Activated naive CD8-positive, alpha-beta T cell treated with anti-CD3 and anti-CD28 coated beads for 36 hours (primary cell): ENCODE measurements around the gene OMP. TPM values are rescaled to one million over a fixed set of nuclear protein-coding genes. Genes with fewer than 3 reads are reported as not detected.

Experiments used
- DNase-seq: peaks from one replicate; pipeline ENCODE4 v3.0.0; 2021
- H3K27ac Mint-ChIP-seq: one replicate; pipeline ENCODE4 v1.8.0; 2022; ENCODE audit warnings: mild to moderate bottlenecking, moderate library complexity, mixed read lengths
- H3K27me3 Mint-ChIP-seq: one replicate; pipeline ENCODE4 v1.8.0; 2022; ENCODE audit warnings: mild to moderate bottlenecking, mixed read lengths
- H3K36me3 Mint-ChIP-seq: one replicate; pipeline ENCODE4 v1.8.0; 2021; ENCODE audit warnings: mild to moderate bottlenecking, mixed read lengths
- H3K4me1 Mint-ChIP-seq: one replicate; pipeline ENCODE4 v1.8.0; 2021; ENCODE audit warnings: mixed read lengths
- H3K4me3 Mint-ChIP-seq: one replicate; pipeline ENCODE4 v1.8.0; 2022; ENCODE audit warnings: mild to moderate bottlenecking, moderate library complexity, mixed read lengths
- H3K9me3 Mint-ChIP-seq: one replicate; pipeline ENCODE4 v1.8.0; 2022; ENCODE audit warnings: mixed read lengths
- total RNA-seq, 2 experiments: library from RNA; stranded (reverse); gene quantifications; one replicate each; pipeline ENCODE4 v1.2.3, GENCODE V29; 2021

OMP gene
- total RNA-seq, 2 experiments from 2014 or later: not detected

DNA sequence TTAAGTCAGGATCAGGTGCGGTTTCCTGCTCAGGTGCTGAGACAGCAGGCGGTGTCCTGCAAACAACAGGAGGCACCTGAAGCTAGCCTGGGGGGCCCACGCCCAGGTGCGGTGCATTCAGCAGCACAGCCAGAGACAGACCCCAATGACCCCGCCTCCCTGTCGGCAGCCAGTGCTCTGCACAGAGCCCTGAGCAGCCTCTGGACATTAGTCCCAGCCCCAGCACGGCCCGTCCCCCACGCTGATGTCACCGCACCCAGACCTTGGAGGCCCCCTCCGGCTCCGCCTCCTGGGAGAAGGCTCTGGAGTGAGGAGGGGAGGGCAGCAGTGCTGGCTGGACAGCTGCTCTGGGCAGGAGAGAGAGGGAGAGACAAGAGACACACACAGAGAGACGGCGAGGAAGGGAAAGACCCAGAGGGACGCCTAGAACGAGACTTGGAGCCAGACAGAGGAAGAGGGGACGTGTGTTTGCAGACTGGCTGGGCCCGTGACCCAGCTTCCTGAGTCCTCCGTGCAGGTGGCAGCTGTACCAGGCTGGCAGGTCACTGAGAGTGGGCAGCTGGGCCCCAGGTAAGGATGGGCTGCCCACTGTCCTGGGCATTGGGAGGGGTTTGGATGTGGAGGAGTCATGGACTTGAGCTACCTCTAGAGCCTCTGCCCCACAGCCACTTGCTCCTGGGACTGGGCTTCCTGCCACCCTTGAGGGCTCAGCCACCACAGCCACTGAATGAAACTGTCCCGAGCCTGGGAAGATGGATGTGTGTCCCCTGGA, 25.5 kb downstream of the OMP start, which contains the start of gene MYO7A:
Gene MYO7A (plus strand): TSS at position 327 of the 772 bp plus-strand sequence. CDS start 2,389 bp downstream, outside the sequence.
- DNase-seq: no peak
- Mint-ChIP-seq H3K4me3 (peak within 1 kb of the TSS; percentile 64), H3K4me1 (peaks cover 5% of the 10 kb centered on the region), H3K36me3 (no peaks in the 10 kb centered on the region), H3K9me3 (no peaks in the 10 kb centered on the region), H3K27ac (no peak within 1 kb of the TSS), H3K27me3 (peaks cover 4% of the 10 kb centered on the region)

GRCh38 chr11:77129069-77129841, 26.6 kb downstream of the OMP start:
- DNase-seq: no peak
- Mint-ChIP-seq H3K4me1 (peaks cover 5% of the 10 kb centered on the region), H3K27me3 (peaks cover 4% of the 10 kb centered on the region), H3K36me3 (no peaks in the 10 kb centered on the region), H3K27ac (no peak overlapping the region), H3K4me3 (no peak overlapping the region), H3K9me3 (no peaks in the 10 kb centered on the region)

DNA sequence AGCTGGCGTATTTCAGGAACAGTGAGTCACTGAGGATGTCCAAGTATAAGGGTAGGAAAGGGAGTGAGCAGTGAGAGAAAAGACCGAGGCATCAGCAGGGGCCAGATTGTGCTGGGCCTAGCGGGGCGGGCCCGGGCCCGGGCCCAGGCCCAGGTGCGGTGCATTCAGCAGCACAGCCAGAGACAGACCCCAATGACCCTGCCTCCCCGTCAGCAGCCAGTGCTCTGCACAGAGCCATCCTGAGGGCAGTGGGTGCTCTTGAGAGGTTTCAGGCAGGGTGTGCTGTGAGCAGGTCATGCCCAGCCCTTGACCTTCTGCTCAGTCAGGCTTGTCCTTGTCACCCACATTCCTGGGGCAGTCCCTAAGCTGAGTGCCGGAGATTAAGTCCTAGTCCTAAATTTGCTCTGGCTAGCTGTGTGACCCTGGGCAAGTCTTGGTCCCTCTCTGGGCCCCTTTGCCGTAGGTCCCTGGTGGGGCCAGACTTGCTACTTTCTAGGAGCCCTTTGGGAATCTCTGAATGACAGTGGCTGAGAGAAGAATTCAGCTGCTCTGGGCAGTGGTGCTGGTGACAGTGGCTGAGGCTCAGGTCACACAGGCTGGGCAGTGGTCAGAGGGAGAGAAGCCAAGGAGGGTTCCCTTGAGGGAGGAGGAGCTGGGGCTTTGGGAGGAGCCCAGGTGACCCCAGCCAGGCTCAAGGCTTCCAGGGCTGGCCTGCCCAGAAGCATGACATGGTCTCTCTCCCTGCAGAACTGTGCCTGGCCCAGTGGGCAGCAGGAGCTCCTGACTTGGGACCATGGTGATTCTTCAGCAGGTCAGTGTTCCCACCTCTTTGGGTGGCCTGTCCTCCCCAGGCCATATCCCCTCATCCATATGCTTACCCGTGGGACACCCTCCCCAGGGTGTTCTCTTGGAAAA, 27.5 kb downstream of the OMP start:
- H3K27me3 Mint-ChIP-seq: peaks cover 4% of the 10 kb centered on the region
- H3K4me3 Mint-ChIP-seq: no peak overlapping the region
- H3K4me1 Mint-ChIP-seq: peaks cover 5% of the 10 kb centered on the region
- H3K27ac Mint-ChIP-seq: no peak overlapping the region
- H3K9me3 Mint-ChIP-seq: no peaks in the 10 kb centered on the region
- H3K36me3 Mint-ChIP-seq: no peaks in the 10 kb centered on the region
- DNase-seq: no peak

GRCh38 chr11:77130763-77131513, 28.3 kb downstream of the OMP start:
- no peaks in the 10 kb centered on the region for H3K9me3 Mint-ChIP-seq
- H3K4me3 Mint-ChIP-seq: no peak overlapping the region
- no peak for DNase-seq
- no peaks in the 10 kb centered on the region for H3K36me3 Mint-ChIP-seq
- peaks cover 7% of the 10 kb centered on the region for H3K27me3 Mint-ChIP-seq
- peaks cover 7% of the 10 kb centered on the region for H3K4me1 Mint-ChIP-seq
- H3K27ac Mint-ChIP-seq: no peak overlapping the region

- Mint-ChIP-seq H3K27ac (no peak overlapping the region), H3K4me3 (no peak overlapping the region), H3K27me3 (peaks cover 7% of the 10 kb centered on the region)
Observed at GRCh38 chr11:77131560-77131959, 28.9 kb downstream of the OMP start.

DNA sequence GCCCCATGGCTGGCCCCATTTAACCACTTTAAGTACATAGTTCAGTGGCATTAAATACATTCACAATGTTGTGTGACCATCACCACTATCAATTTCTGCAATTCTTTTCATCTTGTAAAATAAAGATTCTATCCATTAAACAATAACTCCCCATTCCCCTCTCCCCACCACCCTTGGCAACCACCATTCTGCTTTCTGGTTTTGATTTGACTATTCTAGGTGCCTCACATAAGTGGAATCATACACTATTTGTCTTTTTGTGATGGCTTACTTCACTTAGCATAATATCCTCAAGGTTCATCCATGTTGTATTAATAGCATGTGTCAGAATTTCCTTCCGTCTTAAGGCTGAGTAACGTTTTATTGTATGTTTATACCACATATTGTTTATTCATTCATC, 32.4 kb downstream of the OMP start:
- Mint-ChIP-seq H3K4me1 (peaks cover 2% of the 10 kb centered on the region), H3K9me3 (no peaks in the 10 kb centered on the region), H3K27ac (no peak overlapping the region), H3K4me3 (no peak overlapping the region), H3K36me3 (no peaks in the 10 kb centered on the region), H3K27me3 (peaks cover 18% of the 10 kb centered on the region)
- no peak for DNase-seq

More at GRCh38 chr11:77131560-77131959, 28.9 kb downstream of the OMP start:
- H3K36me3 Mint-ChIP-seq: no peaks in the 10 kb centered on the region
- H3K9me3 Mint-ChIP-seq: no peaks in the 10 kb centered on the region
- peaks cover 7% of the 10 kb centered on the region for H3K4me1 Mint-ChIP-seq
- DNase-seq: no peak

DNA sequence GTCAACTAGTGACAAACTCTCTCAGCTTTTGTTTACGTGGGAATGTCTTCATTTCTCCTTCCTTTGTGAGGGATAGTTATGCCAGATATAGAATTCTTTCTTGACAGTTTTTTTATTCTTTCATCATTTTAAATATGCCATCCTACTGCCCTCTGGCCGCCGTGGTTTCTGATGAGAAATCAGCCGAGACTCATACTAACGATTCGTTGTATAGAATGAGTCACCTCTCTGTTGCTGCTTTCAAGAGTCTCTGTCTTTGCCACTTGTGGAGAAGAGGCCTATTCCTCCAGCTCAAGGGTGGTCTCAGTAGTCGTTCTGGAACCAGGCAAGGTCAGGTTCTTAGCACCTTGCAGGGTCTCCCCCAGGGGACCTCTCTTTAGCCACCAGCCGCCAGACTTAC, 33.4 kb downstream of the OMP start:
- peaks cover 2% of the 10 kb centered on the region for H3K4me1 Mint-ChIP-seq
- no peak overlapping the region for H3K27ac Mint-ChIP-seq
- no peaks in the 10 kb centered on the region for H3K36me3 Mint-ChIP-seq
- H3K4me3 Mint-ChIP-seq: no peak overlapping the region
- no peak for DNase-seq
- no peaks in the 10 kb centered on the region for H3K9me3 Mint-ChIP-seq
- peaks cover 18% of the 10 kb centered on the region for H3K27me3 Mint-ChIP-seq

DNA sequence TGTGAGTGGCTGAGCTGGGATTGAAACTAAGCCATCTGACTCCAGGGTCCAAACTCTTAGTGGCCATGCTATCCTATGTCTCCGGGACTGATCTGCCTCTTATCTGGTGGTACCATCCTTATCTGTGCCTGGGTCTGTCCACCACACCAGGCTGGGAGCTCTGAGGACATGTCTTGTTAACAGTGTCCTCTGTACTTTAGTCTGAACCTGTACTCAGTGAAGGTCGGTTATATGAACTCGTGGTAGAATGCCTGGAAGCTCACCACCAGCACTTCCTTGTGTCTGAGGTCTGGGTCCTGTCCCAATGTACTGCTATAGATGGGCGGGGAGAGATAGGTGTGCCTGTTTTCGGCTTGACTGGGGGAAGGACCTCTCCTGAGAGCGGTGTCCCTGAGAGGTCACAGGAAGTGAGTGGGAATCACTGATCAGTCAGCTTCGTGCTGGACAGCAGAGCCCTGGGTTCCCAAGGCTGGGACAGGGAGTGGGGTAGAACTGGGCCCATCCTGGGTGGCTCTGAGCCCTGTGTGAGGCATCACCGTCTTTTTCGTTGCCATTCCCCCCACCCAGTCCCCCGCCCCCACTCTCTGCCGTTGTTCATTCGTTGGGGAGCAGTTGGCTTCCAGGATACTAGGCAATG, 34.3 kb downstream of the OMP start:
- peaks cover 5% of the 10 kb centered on the region for H3K4me1 Mint-ChIP-seq
- no peaks in the 10 kb centered on the region for H3K9me3 Mint-ChIP-seq
- no peaks in the 10 kb centered on the region for H3K36me3 Mint-ChIP-seq
- H3K4me3 Mint-ChIP-seq: no peak overlapping the region
- DNase-seq: no peak
- H3K27ac Mint-ChIP-seq: no peak overlapping the region
- H3K27me3 Mint-ChIP-seq: peaks cover 18% of the 10 kb centered on the region

- no peaks in the 10 kb centered on the region for H3K36me3 Mint-ChIP-seq
- peaks cover 10% of the 10 kb centered on the region for H3K4me1 Mint-ChIP-seq
- H3K9me3 Mint-ChIP-seq: no peaks in the 10 kb centered on the region
- H3K27ac Mint-ChIP-seq: no peak overlapping the region
- H3K4me3 Mint-ChIP-seq: no peak overlapping the region
- peaks cover 18% of the 10 kb centered on the region for H3K27me3 Mint-ChIP-seq
- no peak for DNase-seq
Observed at GRCh38 chr11:77137421-77137820, 34.8 kb downstream of the OMP start.

GRCh38 chr11:77138106-77138649, 35.5 kb downstream of the OMP start:
- DNase-seq: no peak
- H3K36me3 Mint-ChIP-seq: no peaks in the 10 kb centered on the region
- H3K4me1 Mint-ChIP-seq: peaks cover 17% of the 10 kb centered on the region
- H3K27ac Mint-ChIP-seq: no peak overlapping the region
- no peaks in the 10 kb centered on the region for H3K9me3 Mint-ChIP-seq
- H3K27me3 Mint-ChIP-seq: peaks cover 18% of the 10 kb centered on the region
- no peak overlapping the region for H3K4me3 Mint-ChIP-seq

DNA sequence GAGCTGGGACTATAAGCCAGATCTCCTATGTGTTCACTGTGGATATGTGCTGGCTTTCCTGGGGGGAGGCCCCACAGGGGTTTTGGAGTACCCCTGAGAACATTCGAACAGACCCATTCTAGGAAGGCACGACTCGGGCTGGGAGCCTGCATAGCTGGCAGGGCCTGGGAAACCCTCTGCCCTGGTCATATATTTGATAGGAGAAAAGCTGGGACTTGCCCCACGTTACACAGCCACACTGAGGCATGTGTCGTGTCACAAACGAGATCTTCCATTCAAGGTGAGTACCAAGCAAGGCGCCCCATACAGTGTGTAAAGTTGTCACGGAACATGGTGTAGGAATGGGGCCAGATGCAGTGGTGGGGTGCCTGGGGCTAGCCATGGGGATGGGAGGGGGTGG, 36.6 kb downstream of the OMP start:
- no peaks in the 10 kb centered on the region for H3K36me3 Mint-ChIP-seq
- no peak overlapping the region for H3K27ac Mint-ChIP-seq
- peaks cover 18% of the 10 kb centered on the region for H3K27me3 Mint-ChIP-seq
- no peak overlapping the region for H3K4me3 Mint-ChIP-seq
- DNase-seq: no peak
- H3K9me3 Mint-ChIP-seq: no peaks in the 10 kb centered on the region
- H3K4me1 Mint-ChIP-seq: peaks cover 20% of the 10 kb centered on the region

GRCh38 chr11:77140231-77140851, 37.7 kb downstream of the OMP start:
- no peak for DNase-seq
- H3K4me3 Mint-ChIP-seq: no peak overlapping the region
- H3K36me3 Mint-ChIP-seq: no peaks in the 10 kb centered on the region
- H3K27ac Mint-ChIP-seq: no peak overlapping the region
- H3K9me3 Mint-ChIP-seq: no peaks in the 10 kb centered on the region
- peaks cover 18% of the 10 kb centered on the region for H3K4me1 Mint-ChIP-seq
- H3K27me3 Mint-ChIP-seq: peaks cover 18% of the 10 kb centered on the region

DNA sequence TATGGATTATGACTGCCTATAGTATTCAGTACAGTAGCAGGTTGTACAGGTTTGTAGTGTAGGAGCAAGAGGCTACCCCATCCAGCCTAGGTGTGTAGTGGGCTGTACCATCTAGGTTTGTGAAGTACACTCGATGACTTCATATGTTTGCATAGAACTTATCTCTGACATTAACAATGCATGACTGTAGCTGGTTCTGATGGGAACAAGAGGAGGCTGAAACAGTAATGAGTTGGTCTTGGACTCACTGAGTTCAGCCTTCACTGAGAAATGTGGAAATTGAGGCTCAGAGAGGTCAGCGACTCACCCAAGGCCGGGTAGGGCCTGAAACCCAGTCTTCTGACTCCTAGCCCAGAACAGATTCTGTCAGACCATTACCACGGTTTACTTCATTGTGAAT, 38.4 kb downstream of the OMP start:
- peaks cover 15% of the 10 kb centered on the region for H3K27me3 Mint-ChIP-seq
- no peak overlapping the region for H3K27ac Mint-ChIP-seq
- no peaks in the 10 kb centered on the region for H3K36me3 Mint-ChIP-seq
- no peak for DNase-seq
- H3K4me1 Mint-ChIP-seq: peaks cover 18% of the 10 kb centered on the region
- H3K9me3 Mint-ChIP-seq: no peaks in the 10 kb centered on the region
- H3K4me3 Mint-ChIP-seq: no peak overlapping the region
